Nephron (organoid): ENCODE results near the gene PRMT7.

Experiments
- H3K27ac Mint-ChIP-seq, 3 experiments: 2 replicates each; pipeline ENCODE4 v1.8.0; 2020; ENCODE audit warnings: mixed read lengths in 3 of 3, mild to moderate bottlenecking in 2 of 3, moderate library complexity in 1 of 3
- H3K27me3 Mint-ChIP-seq: 2 replicates; pipeline ENCODE4 v1.8.0; 2021; ENCODE audit warnings: low read depth, mild to moderate bottlenecking, moderate library complexity, mixed read lengths
- H3K36me3 Mint-ChIP-seq: 2 replicates; pipeline ENCODE4 v1.8.0; 2020; ENCODE audit warnings: low read depth, mixed read lengths
- H3K4me1 Mint-ChIP-seq: 2 replicates; pipeline ENCODE4 v1.8.0; 2020; ENCODE audit warnings: mixed read lengths
- H3K4me3 Mint-ChIP-seq, 3 experiments: 2 replicates each; pipeline ENCODE4 v1.8.0; 2020; ENCODE audit warnings: mild to moderate bottlenecking in 3 of 3, mixed read lengths in 3 of 3, moderate library complexity in 2 of 3
- H3K9me3 Mint-ChIP-seq: 2 replicates; pipeline ENCODE4 v1.8.0; 2020; ENCODE audit warnings: mixed read lengths
- CTCF ChIP-seq, 3 experiments: fragments of 200-600 bp; sonication (generic); IDR thresholded peaks; one replicate each; pipeline ENCODE4 v1.5.0; 2021; ENCODE audit warnings: antibody characterized with exemption in 3 of 3; ENCODE audit not compliant: unreplicated experiment in 3 of 3

PRMT7 gene

GRCh38 chr16:68310774-68311511 lies at the start of gene PRMT7, which contains the start of gene SLC7A6OS:
Gene PRMT7 (plus strand): TSS chr16:68311019. CDS start chr16:68315980, 4,961 bp downstream.
Gene SLC7A6OS (minus strand): TSS chr16:68310946. CDS start chr16:68310926, 20 bp downstream.
- peaks cover 28% of the 10 kb centered on the region for H3K36me3 Mint-ChIP-seq
- peak within 1 kb of the TSS; percentile 85 to 98 (median 94) for H3K27ac Mint-ChIP-seq
- H3K4me3 Mint-ChIP-seq, result peak within 1 kb of the TSS; percentile 96 to 100 (median 96)
- peaks cover 31% of the 10 kb centered on the region for H3K4me1 Mint-ChIP-seq
- H3K9me3 Mint-ChIP-seq, result no peaks in the 10 kb centered on the region
- TF ChIP-seq CTCF (IDR thresholded peaks at IDR 0.05; ENCODE audit: unreplicated experiment in 3 of 3), result peak in 1 of 3 experiments; percentile 28
- H3K27me3 Mint-ChIP-seq, result no peaks in the 10 kb centered on the region

GRCh38 chr16:68263559-68264127 lies 47.2 kb upstream of the PRMT7 start:
- Mint-ChIP-seq H3K27ac (peak overlapping the region; percentile 92 to 95 (median 94)), H3K9me3 (no peaks in the 10 kb centered on the region), H3K36me3 (peaks cover 3% of the 10 kb centered on the region), H3K4me1 (peaks cover 20% of the 10 kb centered on the region), H3K27me3 (peaks cover 14% of the 10 kb centered on the region), H3K4me3 (peak overlapping the region; percentile 94 to 96 (median 95))
- TF ChIP-seq CTCF (IDR thresholded peaks at IDR 0.05; ENCODE audit: unreplicated experiment in 3 of 3), result no peak

GRCh38 chr16:68264128-68265077 lies 46.4 kb upstream of the PRMT7 start, which contains the start of gene SLC7A6:
Gene SLC7A6 (plus strand): TSS chr16:68264526. CDS start chr16:68274727, 10,201 bp downstream.
- Mint-ChIP-seq H3K9me3 (no peaks in the 10 kb centered on the region), H3K4me3 (peak within 1 kb of the TSS; percentile 94 to 96 (median 95)), H3K36me3 (no peaks in the 10 kb centered on the region), H3K27me3 (peaks cover 14% of the 10 kb centered on the region), H3K4me1 (peaks cover 26% of the 10 kb centered on the region), H3K27ac (peak within 1 kb of the TSS; percentile 92 to 96 (median 94))
- peak; percentile 64 to 76 (median 74) for TF ChIP-seq CTCF (IDR thresholded peaks at IDR 0.05; ENCODE audit: unreplicated experiment in 3 of 3)

- H3K27ac Mint-ChIP-seq, result peak overlapping the region; percentile 86 to 96 (median 90)
- H3K9me3 Mint-ChIP-seq, result no peaks in the 10 kb centered on the region
- peaks cover 27% of the 10 kb centered on the region for H3K4me1 Mint-ChIP-seq
- peaks cover 14% of the 10 kb centered on the region for H3K27me3 Mint-ChIP-seq
- H3K4me3 Mint-ChIP-seq, result peak overlapping the region; percentile 94 to 96 (median 94)
- H3K36me3 Mint-ChIP-seq, result no peaks in the 10 kb centered on the region
- TF ChIP-seq CTCF (IDR thresholded peaks at IDR 0.05; ENCODE audit: unreplicated experiment in 3 of 3), result no peak
Observed at GRCh38 chr16:68265078-68265920, 45.5 kb upstream of the PRMT7 start.
